Uterus (tissue), 4 donors: ENCODE results near the gene ERO1A. TPM values are rescaled to one million over a fixed set of nuclear protein-coding genes. Genes with fewer than 3 reads are reported as not detected.

Experiments used
- DNase-seq, 2 donors: peaks; one replicate each; pipeline ENCODE4 v3.0.0-alpha.2; 2019 to 2020
- H3K27ac ChIP-seq, 2 donors: fragments of 200-600 bp; sonication (generic); 1 replicate in 1 of 2; 2 replicates in 1 of 2; pipeline ENCODE4 v1.5.1; 2016 to 2018
- H3K27me3 ChIP-seq, 2 donors: fragments of 200-600 bp; sonication (generic); one replicate each; pipeline ENCODE4 v1.5.1; 2018 to 2019; ENCODE audit warnings: control low read depth in 1 of 2
- H3K36me3 ChIP-seq, 2 donors: fragments of 200-600 bp; sonication (generic); one replicate each; pipeline ENCODE4 v1.5.1; 2019; ENCODE audit warnings: control low read depth in 1 of 2
- H3K4me1 ChIP-seq, 2 donors: fragments of 200-600 bp; sonication (generic); one replicate each; pipeline ENCODE4 v1.5.1; 2018 to 2019; ENCODE audit warnings: control low read depth in 1 of 2
- H3K4me3 ChIP-seq, 2 donors: fragments of 200-600 bp; sonication (generic); 1 replicate in 1 of 2; 2 replicates in 1 of 2; pipeline ENCODE4 v1.5.1; 2018 to 2019; ENCODE audit warnings: mild to moderate bottlenecking in 1 of 2
- H3K9me3 ChIP-seq, 2 donors: fragments of 200-600 bp; sonication (generic); one replicate each; pipeline ENCODE4 v1.5.1; 2019; ENCODE audit warnings: control low read depth in 1 of 2
- CTCF ChIP-seq, 4 experiments: fragments of 200-600 bp in 2 of 4; fragments of 450-650 bp in 2 of 4; sonication (generic) in 2 of 4; IDR thresholded peaks; one replicate each; pipeline ENCODE4 v1.5.1; 2016 to 2019; ENCODE audit warnings: antibody characterized with exemption in 4 of 4, mild to moderate bottlenecking in 2 of 4, moderate library complexity in 1 of 4
- POLR2A ChIP-seq, 2 donors: fragments of 450-650 bp; IDR thresholded peaks; one replicate each; pipeline ENCODE4 v1.6.1; 2016; ENCODE audit warnings: antibody characterized with exemption in 2 of 2, mild to moderate bottlenecking in 1 of 2, moderate library complexity in 1 of 2
- intact Hi-C: fragments of 100-400 bp; cut with DNase I; formaldehyde crosslinking; loops from one replicate; pipeline ENCODE4 v1.15.1; 2023; ENCODE audit warnings: low total_unique reads
- total RNA-seq, 4 donors: library from RNA; depleted of rRNA in 3 of 4; stranded (reverse); fragments of >200 nt in 3 of 4; gene quantifications; one replicate each; pipeline versions ENCODE4 v1.1.0 to v1.2.4, GENCODE V29; 2014 to 2023
- donor health status: DM: yes; HTN: yes; CAD: no.

Gene ERO1A
- total RNA-seq, 4 donors from 2014 or later: 21.3 to 38.2 (median 30.4) TPM

GRCh38 chr14:52598568-52598967, 96.8 kb downstream of the ERO1A start:
- Histone ChIP-seq H3K9me3 (no peaks in the 10 kb centered on the region), H3K27me3 (no peaks in the 10 kb centered on the region), H3K4me3 (no peak overlapping the region), H3K27ac (no peak overlapping the region), H3K36me3 (no peaks in the 10 kb centered on the region), H3K4me1 (no peaks in the 10 kb centered on the region)
- intact Hi-C loops: no loop called here
- no peak for DNase-seq
- TF ChIP-seq POLR2A (IDR thresholded peaks at IDR 0.05) (no peak), CTCF (IDR thresholded peaks at IDR 0.05) (no peak)

GRCh38 chr14:52596861-52597260, 98.5 kb downstream of the ERO1A start:
- Histone ChIP-seq H3K27ac (no peak overlapping the region), H3K9me3 (no peaks in the 10 kb centered on the region), H3K4me1 (no peaks in the 10 kb centered on the region), H3K27me3 (no peaks in the 10 kb centered on the region), H3K36me3 (no peaks in the 10 kb centered on the region), H3K4me3 (no peak overlapping the region)
- intact Hi-C loops: no loop called here
- no peak for TF ChIP-seq CTCF (IDR thresholded peaks at IDR 0.05)
- no peak for TF ChIP-seq POLR2A (IDR thresholded peaks at IDR 0.05)
- DNase-seq: no peak

GRCh38 chr14:52596320-52596719, 99.0 kb downstream of the ERO1A start:
- intact Hi-C loops: no loop called here
- H3K4me1 ChIP-seq: no peaks in the 10 kb centered on the region
- H3K36me3 ChIP-seq: no peaks in the 10 kb centered on the region
- TF ChIP-seq POLR2A (IDR thresholded peaks at IDR 0.05): no peak
- TF ChIP-seq CTCF (IDR thresholded peaks at IDR 0.05): no peak
- H3K27ac ChIP-seq: no peak overlapping the region
- DNase-seq: no peak
- no peak overlapping the region for H3K4me3 ChIP-seq
- no peaks in the 10 kb centered on the region for H3K9me3 ChIP-seq
- no peaks in the 10 kb centered on the region for H3K27me3 ChIP-seq

GRCh38 chr14:52590318-52590717, 105.0 kb downstream of the ERO1A start:
- Histone ChIP-seq H3K27ac (no peak overlapping the region), H3K27me3 (no peaks in the 10 kb centered on the region), H3K4me1 (no peaks in the 10 kb centered on the region), H3K9me3 (no peaks in the 10 kb centered on the region), H3K4me3 (no peak overlapping the region), H3K36me3 (no peaks in the 10 kb centered on the region)
- TF ChIP-seq CTCF (IDR thresholded peaks at IDR 0.05) (no peak), POLR2A (IDR thresholded peaks at IDR 0.05) (no peak)
- DNase-seq: no peak
- intact Hi-C loops: no loop called here

Other genes with a start within 250 kb of the ERO1A start
- 10 to 100 TPM in 3 of 4 donors, 1 to 10 TPM in 1; 2.8 to 22.3 (median 12.8) TPM for gene TXNDC16, start 143.1 kb downstream of the ERO1A start, total RNA-seq
- 10 to 100 TPM in 1 of 4 donors, 1 to 10 TPM in 1, not detected in 2; 1.1 to 10.9 TPM for gene GPR137C, start 142.7 kb downstream of the ERO1A start, total RNA-seq
- 100 to 1,000 TPM in 1 of 4 donors, 10 to 100 TPM in 3; 76.9 to 129 (median 92.6) TPM for gene PSMC6, start 11.6 kb upstream of the ERO1A start, total RNA-seq
- 10 to 100 TPM in 3 of 4 donors, 1 to 10 TPM in 1; 10.0 to 31.8 (median 18.3) TPM for gene STYX, start 34.6 kb upstream of the ERO1A start, total RNA-seq
- 10 to 100 TPM in 3 of 4 donors, 1 to 10 TPM in 1; 3.8 to 26.8 (median 15.3) TPM for gene GNPNAT1, start 96.0 kb upstream of the ERO1A start, total RNA-seq